NCI-H82 treated with DMSO at 0.1 percent for 48 hours (cell line): ENCODE results near the gene OGN.
A peak's percentile ranks its signal among the peaks of the same experiment; 100 is the strongest.
"Not testable (repeated sequence)": the region's sequence is repeated elsewhere in the genome, so short reads cannot be mapped to it uniquely, and the experiment has no call there.

Experiments
- DNase-seq: peaks from one replicate; lab custom pipeline; 2025; ENCODE audit not compliant: unreplicated experiment; lab: John Stamatoyannopoulos, UW

The OGN gene

GRCh38 chr9:92404042-92404836 is at the start of gene OGN:
Gene OGN (minus strand): TSS chr9:92404578. CDS start chr9:92403407, 1,171 bp downstream.
- DNase-seq: no peak

- DNase-seq: no peak
Observed at GRCh38 chr9:92446536-92446935, 42.2 kb upstream of the OGN start.

GRCh38 chr9:92444841-92445240 is 40.5 kb upstream of the OGN start:
- DNase-seq: no peak

GRCh38 chr9:92440751-92441046 is 36.3 kb upstream of the OGN start:
- no peak for DNase-seq

GRCh38 chr9:92439921-92440750 is 35.8 kb upstream of the OGN start:
- DNase-seq: no peak

- DNase-seq: no peak
Observed at GRCh38 chr9:92438900-92439526, 34.6 kb upstream of the OGN start.

- DNase-seq: no peak
Observed at GRCh38 chr9:92435263-92435662, 30.9 kb upstream of the OGN start.

- DNase-seq: no peak
Observed at GRCh38 chr9:92432972-92433548, 28.7 kb upstream of the OGN start.

GRCh38 chr9:92432350-92432749 is 28.0 kb upstream of the OGN start:
- DNase-seq: no peak

- peak; percentile 58 for DNase-seq
Observed at GRCh38 chr9:92429836-92430235, 25.5 kb upstream of the OGN start.

GRCh38 chr9:92426501-92427145 is 22.2 kb upstream of the OGN start:
- peak; percentile 55 for DNase-seq

- no peak for DNase-seq
Observed at GRCh38 chr9:92425474-92425873, 21.1 kb upstream of the OGN start.

- no peak for DNase-seq
Observed at GRCh38 chr9:92424340-92424739, 20.0 kb upstream of the OGN start, which contains the start of gene OMD. Gene OMD (minus strand): TSS chr9:92424471. CDS start chr9:92417558, 6,913 bp downstream.

GRCh38 chr9:92423612-92424011 is 19.2 kb upstream of the OGN start:
- no peak for DNase-seq

- DNase-seq: no peak
Observed at GRCh38 chr9:92422611-92423338, 18.4 kb upstream of the OGN start.

GRCh38 chr9:92414566-92414965 is 10.2 kb upstream of the OGN start:
- no peak for DNase-seq

- DNase-seq: not testable (repeated sequence)
Observed at GRCh38 chr9:92411157-92411556, 6.8 kb upstream of the OGN start.

- DNase-seq: no peak
Observed at GRCh38 chr9:92408747-92409478, 4.5 kb upstream of the OGN start.

- DNase-seq: no peak
Observed at GRCh38 chr9:92407818-92408217, 3.4 kb upstream of the OGN start.

GRCh38 chr9:92406477-92406876 is 2.1 kb upstream of the OGN start:
- DNase-seq: no peak
